GM18499 (cell line): ENCODE measurements around the gene GJA3.

Experiments
- ATAC-seq: cut with Tn5 transposase; IDR thresholded peaks from one replicate; pipeline ENCODE4 v1.9.1; 2021; ENCODE audit warnings: moderate number of reproducible peaks; ENCODE audit not compliant: insufficient read depth, unreplicated experiment

Gene GJA3

DNA sequence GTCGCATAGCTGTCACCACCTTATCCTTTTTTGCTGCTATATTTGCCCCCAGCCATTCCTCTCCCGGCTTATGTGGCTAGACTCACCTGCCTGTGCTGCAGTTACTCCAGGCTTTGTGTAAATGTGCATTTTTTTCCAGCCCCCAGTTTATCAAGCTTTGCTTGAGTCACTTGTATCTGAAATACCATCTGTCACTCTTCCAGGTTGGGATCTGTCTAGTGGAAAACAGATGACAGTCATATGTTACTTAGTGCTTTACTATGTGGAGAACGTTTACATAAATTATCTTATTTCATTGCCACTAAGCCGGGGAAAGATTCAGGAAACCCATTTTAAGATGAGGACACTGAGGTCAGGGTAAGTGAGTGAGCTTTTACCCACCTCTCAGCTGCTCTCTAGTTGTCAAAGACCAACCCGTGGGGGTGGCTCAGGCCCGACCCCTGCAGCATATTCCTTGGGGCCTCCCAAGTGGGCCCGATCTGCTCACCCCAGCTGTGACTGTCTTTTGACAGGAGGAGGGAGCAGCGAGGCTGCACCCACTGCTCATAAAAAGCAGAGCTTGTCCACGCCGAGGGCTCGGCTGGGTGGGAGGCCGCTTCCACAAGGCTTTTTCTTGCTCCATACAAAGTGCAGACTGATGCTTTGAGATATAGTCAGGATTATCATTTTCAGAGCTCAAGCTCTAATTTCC lies 24.7 kb upstream of the GJA3 start:
- no peak for ATAC-seq

GRCh38 chr13:20182231-20182846 lies 21.5 kb upstream of the GJA3 start:
- ATAC-seq: no peak

DNA sequence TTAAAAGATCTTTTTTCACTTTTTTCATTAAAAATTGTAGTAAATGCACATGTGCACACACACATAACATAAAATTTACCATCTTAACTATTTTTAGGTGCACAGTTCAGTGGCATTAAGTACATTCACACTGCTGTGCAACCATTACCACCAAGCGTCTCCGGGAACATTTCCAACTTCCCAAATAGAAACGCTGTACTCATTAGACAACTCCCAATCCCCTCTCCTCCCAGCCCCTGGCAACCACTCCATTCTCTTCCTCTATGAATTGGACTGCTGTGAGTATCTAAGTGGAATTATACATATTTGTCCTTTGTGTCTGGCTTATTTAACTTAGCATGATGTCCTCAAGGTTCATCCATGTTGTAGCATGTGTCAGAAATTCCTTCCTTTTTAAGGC lies 20.3 kb upstream of the GJA3 start:
- no peak for ATAC-seq

- ATAC-seq: no peak
These were observed 17.3 kb upstream of the GJA3 start for GRCh38 chr13:20178156-20178555.

DNA sequence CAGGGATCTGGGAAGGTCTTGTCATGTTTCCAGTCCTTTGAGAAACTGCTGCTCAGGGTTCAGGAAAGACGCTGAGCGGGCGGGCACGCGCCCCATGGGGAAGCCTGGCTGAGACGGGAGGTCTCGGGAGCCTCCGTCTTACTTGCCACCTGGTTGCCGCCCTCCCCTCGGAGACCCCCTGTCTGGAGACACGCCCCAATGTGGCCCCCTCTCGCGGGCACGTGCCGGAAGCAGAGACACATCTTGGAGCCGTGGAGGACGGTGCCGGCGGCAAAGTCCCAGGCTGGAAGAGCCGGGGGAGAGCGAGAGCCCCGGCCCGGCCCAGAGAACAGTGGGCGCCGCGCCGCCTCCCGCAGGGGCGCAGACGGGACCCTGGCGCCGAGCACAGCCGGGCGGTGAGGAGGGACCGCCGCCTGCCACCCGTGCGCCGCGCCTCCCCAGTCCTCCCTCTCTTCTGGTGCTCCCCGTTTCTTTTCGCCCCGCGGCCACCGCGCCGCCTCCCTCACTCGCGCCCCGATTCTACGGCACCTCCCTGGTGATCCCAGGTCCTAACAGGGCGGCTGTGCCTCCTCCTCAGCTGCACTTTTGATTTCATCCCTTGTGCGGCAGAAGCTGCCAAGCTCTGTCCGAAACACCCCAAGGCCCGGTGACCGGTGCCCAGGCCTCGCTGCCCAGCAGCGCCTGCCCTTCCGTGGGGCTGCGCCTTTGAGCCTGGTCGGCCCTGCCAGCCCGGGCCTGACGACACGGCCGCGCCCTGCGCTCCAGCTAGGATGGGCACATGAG lies 16.4 kb upstream of the GJA3 start:
- ATAC-seq: no peak

GRCh38 chr13:20175907-20176652 lies 15.2 kb upstream of the GJA3 start:
- ATAC-seq: no peak

- no peak for ATAC-seq
These were observed 14.5 kb upstream of the GJA3 start for GRCh38 chr13:20175406-20175794.

GRCh38 chr13:20174656-20175405 lies 14.0 kb upstream of the GJA3 start:
- ATAC-seq: peak; percentile 84

- no peak for ATAC-seq
These were observed 12.4 kb upstream of the GJA3 start for GRCh38 chr13:20173116-20173746.

DNA sequence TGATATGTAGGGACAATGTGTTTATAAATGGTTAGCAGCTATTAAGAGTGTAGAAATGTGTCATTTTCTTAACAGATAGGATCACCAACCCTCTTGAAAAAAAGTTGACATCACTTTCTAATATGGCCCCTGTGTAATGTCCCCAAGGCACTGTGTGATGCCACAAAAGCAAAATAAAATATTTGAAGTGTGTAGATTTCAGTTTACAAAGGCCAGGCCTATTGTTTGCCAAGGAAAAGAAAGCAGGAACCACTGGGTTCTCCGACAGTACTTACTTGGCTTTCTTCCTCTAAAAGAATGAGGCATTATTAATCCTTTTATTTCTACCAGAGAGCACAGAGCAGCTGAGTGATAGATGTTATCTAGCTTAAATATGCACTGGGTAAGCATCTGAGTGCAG lies 10.5 kb upstream of the GJA3 start:
- no peak for ATAC-seq

- no peak for ATAC-seq
These were observed 10.1 kb upstream of the GJA3 start for GRCh38 chr13:20170921-20171320.

DNA sequence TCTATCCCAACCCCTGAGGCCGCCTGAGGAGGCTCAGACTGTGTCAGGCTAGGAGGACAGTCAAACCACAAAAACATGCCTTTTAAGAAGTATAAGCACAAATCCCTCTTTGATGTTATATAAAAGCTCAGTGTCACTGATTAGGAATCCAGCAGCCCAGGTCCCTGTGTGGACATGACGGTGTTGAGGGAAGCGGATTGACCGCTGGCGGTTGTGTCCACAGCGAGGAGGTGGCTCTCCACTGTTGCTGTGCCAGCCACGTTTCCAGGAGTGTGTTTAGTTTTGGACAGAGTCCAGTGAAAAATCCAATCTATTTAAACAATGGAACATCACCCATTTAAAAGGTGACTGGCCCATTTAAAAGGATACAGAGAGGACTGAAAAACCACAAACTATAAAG lies 7.5 kb upstream of the GJA3 start:
- no peak for ATAC-seq

DNA sequence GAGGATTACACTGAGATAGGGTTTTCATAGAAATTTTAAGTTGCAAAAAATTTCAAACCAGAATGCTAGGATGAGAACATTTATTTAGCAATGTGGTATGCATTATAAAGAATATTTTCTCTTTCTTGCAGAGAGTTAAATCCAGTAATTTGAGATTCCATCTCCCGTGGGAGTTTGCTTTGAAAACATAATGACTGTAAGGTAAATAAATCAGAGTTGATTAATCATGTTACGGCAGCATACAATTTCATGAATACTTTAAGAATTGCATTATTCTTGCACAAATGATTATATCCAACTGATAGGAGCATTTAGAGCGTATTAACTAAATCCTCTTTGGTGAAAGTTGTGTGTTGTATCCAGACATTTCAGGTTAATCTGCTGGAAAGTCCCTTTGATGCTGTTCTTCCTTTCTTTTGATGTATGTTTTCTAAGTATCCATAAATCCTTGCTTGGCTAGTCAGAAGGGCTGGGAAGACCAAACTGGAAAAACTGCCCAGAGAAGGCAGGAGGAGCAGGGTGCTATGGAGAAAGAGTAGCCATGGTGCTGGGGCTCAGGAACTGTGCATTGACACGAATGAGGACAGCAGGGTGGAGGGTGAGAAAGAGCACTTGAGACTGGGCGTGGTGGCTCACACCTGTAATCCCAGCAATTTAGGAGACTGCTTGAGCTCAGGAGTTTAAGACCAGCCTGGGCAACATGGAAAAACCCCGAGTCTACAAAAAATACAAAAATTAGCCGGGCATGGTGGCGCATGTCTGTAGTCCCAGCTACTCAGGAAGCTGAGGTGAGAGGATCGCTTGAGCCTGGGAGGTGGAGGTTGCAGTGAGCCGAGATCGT lies 4.8 kb upstream of the GJA3 start:
- ATAC-seq: no peak

DNA sequence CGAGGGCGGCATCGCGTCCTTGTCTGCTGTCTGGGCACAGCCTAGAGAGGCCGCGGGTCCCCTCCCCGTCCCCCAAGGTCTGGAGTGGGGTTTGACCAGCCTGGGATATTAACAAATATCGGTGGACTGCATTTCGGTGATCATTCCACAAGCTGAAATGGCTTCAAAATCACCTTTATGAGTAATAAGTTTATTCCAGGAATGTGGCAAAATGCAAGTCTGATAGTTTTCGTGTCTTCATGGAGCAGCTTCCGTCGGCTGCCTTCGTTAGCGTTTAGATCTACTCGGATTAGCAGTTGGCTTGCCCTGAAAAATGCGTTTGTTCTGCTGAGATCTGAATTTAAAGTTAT lies 1.1 kb upstream of the GJA3 start:
- no peak for ATAC-seq

DNA sequence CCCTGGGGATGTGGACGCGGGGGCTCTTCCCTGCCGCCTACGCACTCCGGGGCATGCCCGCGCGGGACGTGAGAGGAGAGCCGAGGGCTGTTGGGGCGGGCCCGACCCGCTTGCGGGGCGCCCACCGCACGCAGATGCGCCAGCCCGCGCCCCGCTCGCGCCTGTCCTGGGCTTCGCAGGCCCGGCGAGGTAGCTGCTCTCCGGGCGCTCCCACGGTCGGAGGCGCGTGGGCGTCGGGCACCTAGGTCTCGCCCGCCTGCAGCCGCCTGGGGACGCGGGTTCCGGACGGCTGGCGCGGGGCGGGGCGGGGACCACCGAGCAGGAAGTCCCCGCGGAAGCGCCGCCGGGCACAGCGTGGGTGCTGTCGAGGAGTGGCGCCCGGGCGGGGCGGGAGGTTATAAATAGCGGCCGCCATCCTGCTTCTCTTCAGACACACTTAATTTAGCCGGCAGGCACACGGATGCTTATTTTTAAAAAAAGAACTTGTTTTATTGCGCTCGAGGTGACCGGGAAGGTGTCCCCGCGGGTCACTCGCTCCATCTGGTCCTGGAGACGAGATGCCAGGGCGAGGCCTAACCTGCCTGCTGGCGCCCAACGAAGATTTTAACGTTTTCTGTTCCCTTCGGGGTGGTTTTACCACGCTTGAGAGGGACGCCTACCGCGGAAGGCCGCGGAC lies 561 bp upstream of the GJA3 start:
- ATAC-seq: no peak

DNA sequence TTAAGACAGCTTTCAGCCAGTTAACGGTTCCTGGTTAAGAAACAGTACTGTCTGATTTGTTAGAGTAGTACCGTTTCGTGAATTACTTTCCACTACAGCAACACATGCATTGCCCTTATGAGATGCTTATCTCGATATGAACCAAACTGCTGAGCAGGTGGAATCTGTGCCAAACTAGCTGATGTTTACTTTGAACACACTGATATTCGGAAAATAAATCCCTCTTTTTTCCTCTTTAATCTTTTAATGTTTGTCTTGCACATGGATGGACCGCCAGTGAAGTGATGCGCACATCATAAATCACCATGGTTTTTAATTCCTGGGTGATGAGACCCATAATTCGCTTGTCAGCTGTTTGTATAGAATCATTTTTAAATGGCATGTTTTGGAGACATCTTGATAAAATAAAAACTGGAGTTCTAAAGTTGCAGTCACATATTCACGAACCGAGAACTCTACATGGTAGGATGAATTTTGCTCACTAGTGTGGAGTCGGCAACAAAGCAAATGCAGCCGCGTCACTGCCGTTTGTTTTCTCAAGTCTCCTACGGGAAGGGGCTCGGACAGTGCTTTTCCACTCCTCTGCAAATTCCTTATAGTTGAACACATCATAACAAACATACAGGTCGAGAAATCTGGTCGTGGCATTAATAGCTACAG lies 1.1 kb downstream of the GJA3 start:
- ATAC-seq: no peak

DNA sequence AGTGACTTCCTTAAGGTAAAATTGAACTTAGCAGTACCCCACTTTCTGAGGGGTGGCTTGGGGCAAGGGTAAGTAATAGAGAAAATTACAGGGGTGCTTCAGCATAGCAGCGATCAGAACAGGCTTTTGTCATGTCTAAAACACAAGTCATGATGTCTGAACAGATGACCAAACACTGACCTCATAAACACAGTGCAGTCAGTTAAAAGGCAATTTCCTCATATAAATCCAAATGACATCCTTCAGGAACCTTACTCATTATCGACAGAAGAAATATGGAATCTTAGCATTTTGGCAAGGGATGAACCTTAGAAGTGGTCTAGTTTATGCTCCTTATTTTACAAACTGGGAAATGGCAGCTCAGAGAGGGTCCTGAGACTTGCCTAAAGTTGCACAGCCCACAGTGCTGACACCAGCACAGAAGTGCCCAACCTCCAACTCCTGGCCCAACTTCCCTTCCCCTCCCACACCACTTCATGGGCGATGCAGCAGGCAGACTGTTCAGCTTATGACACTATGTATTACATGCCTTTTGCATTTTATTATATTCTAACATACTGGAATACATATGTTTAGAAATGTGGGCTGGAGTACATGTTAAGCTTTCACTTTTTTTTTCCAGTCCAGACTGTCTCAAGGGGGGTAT lies 3.6 kb downstream of the GJA3 start:
- ATAC-seq: no peak
